HG03135 (cell line): ENCODE data around the gene DLK1.

Source experiments
- ATAC-seq: cut with Tn5 transposase; IDR thresholded peaks from one replicate; pipeline ENCODE4 v1.9.1; 2021; ENCODE audit warnings: mild to moderate bottlenecking, moderate library complexity; ENCODE audit not compliant: unreplicated experiment

The DLK1 gene

DNA sequence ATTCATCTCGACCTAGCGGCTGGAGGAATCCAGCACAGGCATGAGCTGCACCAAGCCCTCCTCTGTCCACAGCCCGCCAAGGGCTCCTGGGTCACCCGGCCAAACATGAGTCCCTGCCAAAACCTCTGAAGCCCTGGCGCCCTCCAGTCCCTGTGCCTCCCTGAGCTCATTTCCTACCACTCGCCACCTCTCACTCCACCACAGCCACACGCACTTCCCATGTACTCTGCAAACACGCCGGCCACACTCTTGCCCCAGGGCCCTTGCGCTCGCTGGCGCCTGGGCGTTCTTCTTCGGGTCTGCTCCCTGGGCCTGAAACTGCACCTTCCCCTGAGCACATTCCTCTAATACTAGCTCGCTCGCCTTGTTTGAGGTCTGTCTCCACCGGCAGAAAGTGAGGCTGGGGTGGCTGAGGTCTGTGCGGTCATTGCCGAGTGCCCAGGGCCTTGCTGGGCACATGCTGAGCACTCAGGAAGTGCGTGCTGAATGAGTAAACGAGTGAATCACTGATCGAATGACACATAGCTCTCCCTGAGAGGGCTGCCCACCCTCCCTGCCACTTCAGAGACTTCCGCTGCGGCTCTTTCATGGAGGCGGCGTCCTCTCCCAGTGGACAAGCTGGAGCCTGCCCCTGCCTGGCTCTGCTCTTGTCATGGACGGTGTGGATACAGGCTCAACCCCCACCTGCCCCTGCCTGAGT is 33.7 kb upstream of the DLK1 start:
- ATAC-seq = no peak

DNA sequence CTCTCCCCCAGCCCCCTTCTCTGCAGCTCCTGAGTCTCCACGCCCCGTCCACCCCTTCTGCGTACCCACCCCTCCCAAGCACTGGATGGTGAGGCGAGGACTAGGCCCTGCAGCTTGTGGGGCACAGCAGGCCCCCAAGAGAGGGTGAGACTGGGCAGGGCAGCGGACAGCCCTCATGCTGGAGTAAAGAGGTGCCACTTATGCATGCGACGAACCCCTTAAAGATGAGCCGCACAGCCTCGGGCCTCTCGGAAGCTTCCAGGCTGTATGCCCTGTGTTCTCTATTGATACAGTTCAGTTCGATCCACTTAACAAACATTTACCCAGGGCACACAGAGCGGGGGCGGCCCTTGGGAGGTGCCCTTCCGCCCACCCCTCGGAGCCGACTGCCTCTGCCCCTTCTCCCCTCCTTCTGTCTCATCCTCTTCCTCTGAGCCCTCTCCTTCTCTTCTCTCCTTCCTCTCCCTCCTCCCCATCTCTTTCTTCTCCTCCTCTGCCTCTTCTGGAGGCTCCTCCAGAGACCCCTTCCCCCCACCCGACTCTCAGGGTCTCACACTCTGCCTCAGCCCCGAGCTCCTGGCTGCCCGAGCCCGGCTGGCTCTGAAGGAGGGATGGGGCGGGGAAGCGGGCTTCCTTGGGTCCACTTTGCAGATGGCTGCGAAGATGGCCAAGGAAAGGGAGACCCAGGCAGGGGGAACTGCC is 32.7 kb upstream of the DLK1 start:
- ATAC-seq = no peak

DNA sequence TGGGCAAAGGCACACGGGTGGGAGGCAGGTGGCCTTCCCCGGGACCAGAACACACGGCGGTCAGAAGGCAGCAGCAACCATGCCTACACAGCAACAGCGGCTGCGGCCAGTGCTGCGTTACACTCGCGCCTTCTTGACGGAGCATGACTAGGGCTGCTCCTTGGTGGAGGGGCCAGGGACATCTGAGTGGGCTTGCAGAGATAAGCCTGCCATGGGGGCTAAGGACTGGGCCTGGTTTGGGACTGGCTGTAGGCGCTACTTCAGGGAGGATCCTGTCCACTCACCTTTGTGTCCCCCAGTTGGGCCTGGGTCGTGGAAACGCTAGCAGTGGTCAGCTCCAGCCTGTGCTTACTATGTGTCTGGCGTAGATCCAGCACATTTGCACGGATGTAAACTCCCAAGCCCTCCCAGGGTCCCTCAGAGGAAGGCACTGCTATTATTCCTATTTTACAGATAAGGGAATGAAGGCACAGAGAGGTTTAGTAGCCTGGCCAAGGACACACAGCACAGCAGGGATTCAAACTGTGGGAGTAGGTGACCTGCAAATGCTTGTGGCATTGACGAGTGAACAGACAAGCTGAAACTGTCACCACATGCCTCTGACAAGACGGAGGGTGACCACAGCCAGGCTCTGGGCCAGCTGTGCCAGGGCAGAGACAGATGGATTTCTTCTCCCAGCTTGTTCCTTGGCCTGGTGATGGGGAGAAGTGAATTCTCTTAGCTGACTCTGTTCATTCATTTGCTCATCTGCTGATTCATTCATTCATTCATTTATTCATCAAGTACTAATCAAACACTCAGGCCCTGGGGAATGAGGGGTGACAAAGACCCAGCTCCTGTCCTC is 31.9 kb upstream of the DLK1 start:
- ATAC-seq = no peak

DNA sequence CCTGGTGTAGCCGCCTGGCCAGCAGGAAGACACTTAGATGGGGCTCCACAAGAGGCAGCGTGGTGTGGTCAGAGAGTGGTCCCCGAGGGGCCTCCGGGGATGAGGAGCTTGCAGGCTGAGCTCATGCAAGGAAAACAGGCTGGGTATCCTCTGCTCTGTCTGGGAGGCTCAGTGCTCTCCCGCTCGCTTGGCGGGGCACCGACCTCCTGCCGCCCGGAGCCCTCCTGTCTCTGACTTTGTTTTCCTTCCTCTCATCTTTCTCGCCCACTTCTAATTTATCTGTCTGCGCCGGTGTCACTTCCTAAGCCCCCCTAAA is 31.3 kb upstream of the DLK1 start:
- ATAC-seq = no peak

DNA sequence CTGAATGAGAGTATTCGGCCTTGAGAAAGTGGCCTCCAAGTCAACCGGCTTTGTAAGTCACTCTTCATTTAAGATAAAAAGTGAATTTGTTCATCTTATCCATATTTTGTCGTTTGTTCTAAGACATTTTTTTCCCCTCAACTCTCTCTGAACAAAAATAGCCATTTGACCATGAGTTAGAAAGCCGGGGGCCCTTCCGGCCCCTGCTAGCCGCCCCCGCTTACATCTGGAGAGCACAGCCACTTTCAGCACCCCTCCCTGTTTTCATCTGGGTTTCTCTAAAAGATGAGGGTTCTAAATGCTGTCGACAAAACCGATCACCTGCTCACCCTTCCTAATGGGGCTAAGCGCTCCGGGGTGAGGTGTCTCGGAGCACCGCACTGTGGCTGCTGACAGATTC is 30.7 kb upstream of the DLK1 start:
- ATAC-seq = no peak

DNA sequence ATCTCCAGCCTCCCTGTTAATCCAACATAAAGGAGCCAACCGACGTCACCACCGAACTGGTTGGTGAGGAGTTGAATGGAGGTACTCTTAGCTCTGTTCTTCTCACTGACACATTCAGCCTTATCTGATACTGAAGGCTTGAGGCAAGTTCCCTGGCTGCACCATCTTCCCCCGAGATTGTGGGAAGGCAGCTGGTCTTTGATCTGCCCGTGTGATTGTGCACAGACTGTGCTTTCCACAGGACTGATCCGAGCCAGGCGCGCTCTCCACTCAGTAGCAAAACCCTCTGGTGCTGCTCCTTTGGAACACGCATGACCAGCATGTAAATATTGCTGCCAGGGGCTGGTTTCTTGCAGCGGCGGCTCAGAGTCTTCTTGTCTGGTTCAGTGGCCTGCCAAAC is 30.1 kb upstream of the DLK1 start:
- no peak for ATAC-seq

DNA sequence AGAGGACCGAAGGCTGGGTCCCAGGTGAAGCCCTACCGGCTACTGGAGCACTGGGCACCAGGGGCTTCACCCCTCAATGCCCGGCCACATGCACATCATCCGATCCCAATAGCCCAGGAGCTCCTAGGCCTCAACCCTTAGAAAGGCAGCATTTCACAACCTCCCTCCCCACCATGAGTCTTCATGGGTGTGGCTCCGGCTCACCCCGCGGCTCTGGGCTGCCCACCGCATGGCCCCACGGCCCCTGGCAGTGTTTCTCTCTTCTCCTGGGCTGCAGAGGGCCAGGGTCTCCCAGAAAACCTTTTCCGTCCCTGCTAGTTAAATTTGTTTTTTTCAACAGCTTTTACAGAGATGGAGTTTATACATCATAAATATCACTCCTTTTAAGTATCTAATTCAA is 28.6 kb upstream of the DLK1 start:
- ATAC-seq = no peak

DNA sequence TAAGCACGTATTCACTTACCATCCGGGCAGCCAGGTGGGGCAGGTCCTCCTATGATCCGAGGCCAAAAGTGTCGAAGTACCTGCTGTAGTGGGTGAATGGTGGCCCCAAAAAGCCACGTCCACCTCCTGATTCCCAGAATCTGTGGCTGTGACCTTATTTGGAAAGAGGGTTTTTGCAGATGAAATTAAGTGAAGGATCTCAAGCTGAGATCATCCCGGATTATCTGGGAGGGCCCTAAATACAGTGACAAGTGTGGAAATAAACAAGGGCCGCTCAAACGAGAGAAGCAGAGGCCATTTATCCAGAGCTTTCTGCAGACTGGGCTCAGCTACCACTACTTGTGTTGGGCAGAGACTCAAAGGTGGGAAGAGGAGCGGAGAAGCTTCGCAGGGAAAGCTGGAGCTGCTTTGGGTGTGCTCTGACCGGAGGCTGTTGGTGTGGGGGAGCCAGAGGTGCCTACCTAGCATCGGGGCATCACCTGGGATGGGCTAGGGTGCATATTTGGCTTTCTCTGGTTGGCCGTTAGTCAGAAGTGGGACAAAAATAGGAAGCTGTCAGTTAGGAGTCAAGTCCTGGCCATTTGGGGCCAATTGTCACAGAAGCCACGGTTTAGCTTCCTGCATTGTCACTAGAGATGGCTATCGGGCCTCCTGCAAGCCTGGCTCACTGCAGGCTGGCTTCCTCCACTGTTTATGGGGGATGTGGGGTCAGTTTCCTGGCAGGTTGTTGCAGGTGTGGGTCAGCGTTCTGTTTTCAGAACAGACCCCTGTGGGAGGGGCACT is 27.8 kb upstream of the DLK1 start:
- no peak for ATAC-seq

DNA sequence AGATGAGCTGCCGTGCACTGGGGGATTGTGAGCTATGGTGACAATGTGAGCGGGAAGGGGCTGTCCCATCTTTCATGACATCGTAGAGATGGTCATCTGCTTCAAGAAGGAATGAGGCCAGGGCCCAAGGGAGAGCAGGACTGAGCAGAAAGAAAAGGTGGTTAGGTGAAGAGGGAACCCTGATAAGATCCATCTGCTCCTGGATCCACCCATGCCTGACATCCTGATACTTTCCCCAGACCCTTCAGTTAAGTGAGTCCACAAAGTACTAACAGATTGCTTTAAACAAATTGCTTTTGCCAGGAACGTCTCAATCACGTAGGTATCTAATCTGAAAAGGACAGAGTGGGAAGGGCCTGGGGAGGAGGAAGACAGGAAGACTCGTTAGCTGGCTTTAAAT is 25.4 kb upstream of the DLK1 start:
- ATAC-seq = no peak

DNA sequence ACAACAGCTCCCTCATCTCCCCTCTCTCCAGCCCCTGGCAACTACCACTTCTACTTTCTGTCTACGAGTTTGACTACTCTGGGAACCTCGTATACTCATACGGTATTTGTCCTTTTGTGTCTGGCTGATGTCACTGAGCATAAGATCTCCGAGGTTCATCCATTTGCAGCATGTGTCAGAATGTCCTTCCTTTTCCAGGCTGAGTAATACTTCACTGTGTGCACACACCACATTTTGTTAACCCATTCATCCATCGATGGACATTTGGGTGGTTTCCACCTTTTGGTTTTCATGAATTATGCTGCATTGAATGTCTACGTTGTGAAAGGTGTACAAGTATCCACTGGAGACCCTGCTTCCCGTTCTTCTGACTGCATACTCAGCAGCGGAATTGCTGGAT is 24.1 kb upstream of the DLK1 start:
- no peak for ATAC-seq

DNA sequence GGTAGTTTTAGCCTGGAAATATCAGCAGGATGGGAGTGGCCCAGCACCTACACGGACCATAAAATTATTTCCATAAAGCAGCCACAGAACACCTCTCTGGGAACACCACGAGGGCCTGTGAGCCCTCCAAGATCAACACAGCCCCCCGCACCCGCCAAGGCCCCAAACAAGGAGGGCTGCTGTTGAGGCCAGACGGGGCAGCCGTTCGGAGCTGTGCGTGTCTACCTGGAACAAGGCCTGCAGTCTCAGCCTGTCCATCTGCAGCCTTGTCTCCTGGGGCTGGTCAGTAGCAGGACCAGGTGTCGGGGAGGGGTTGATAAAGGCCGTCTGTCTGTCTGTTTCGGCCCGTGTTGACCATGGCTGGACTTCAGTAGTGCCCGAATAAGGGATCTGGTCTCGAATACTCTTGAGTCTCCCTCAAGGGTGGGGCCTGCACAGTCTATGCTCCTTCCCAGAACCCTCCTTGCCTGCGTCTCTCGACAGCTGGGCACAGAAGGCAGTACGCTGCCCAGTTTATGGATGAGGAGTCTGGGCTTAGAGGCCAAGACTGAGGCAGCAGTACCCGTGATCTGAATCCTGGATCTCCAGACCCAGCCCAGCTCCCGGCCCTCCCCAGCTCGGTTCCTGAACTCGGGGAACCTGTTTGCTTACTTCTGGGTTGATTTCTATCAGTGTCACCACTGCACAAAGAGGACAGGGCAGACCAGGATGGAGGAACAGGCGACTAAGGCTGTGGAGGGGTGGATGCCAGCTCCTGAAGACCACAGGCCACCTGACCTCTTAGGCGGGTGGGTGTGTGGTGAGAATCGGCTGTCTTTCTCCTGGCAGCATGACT is 23.1 kb upstream of the DLK1 start:
- ATAC-seq = no peak

DNA sequence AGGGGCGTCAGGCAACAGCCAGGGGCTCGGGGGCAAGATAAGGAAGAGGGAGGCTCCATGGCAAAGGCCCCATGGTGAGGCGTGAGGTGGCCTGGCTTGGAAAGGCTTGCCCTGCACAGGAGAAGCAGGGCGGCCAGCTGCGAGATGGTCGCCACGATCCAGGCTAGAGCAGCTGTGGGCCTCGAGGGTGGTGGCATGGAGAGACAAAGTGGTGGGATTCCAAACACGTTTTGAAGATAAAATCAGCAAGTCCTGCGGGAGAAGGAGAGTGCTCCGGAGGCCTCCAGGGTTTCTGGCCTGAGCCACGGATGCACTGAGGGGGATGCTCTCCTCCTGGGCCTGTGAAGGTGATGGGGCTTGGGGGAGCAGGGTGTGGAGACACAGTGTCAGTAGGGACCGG is 20.5 kb upstream of the DLK1 start:
- ATAC-seq = no peak

DNA sequence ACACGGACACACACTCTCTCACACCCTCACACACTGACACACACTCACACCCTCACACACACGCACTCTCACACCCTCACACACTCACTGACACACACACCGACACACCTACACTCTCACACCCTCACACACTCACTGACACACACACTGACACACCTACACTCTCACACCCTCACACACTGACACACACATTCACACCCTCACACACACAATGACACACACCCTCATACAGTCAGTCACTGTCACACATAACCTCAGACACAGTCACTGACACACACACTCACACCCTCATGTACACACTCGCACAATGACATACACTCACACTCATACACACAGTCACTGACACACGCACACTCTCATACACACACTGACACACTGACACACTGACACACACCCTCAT is 19.8 kb upstream of the DLK1 start:
- ATAC-seq = no peak

DNA sequence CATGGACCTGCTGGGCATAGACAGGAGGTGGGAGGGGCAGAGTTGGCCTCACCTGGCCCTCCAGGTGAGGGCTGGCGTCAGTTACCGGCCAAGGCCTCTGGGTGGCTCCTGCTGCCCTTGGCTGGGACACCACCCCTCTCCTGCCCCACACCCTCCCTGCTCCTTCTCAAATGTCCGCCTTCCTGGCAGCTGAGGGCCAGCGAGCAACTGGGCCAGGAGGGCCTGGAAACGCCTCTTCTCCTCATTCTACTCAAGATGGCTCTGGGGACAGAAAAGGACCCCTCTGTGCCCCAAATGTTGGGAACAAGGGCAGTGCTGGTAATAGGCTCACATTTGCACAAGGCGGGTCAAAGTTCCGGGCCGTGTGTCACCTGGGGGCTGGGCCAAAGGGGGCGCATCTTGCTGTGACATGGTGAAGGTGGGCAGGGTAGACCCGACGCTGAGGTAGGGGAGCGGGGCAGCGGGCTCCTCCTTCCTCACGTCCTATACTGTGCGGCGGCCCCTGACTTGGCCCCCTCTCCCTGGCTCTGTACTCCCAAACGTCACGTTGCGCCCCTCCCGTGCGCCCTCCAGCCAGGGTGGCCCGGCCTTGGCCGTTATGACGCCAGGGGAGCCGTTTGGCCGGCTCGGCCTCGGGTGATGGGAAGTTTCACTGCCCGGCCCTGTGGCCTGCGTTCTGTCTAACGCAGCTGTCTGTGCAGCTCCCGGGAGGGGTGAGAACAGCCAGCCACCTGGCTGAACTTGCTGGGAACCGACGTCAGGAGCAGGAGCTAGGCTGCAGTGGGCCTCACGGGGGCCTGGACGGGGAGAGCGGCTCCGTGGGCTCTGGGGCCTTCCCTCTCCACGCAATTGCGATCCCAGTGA is 18.0 kb upstream of the DLK1 start:
- ATAC-seq = no peak

DNA sequence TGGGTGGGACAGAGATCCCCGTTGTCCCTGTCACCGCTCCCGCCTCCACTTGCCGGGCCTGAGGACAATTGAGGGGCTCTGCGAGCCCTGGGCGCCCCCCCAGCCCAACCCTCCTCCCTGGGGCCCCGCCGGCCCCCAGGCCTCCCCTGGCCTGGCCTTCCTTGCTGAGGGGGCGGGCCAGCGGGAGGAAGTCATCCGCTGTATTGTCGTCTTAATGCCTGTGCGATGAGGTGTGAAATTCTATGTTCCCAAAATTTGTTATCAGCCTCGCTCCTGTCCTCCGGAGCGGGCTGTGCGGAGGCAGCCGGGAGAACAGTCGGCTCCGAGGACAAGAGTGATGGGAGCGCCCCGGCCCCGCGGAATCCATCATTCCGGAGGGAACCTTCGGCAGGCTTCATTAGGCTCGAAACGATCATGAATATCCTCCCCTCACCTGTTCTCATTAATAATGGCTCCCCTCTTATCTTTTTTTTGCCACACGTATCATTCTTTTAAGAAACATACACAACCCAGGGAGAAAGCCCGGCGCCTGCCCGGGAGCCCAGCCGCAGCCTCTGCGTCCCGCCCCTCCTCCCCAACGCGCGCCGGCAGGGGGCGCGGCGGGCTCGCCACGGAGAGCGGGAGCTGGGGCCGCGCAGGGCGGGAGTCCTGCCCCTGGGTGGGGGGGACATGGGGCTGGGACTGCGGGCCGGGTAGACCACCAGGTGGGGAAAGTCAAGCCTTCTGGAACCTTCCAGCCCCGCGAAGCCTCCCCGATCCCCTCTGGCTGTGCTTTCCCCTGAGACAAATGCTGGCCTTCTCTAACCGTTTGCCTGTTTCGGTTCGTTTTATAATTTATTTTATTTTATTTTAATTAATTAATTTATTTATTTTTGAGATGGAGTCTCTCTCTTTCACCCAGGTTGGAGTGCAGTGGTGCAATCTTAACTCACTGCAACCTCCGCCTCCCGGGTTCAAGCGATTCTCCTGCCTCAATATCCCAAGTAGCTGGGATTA is 17.1 kb upstream of the DLK1 start:
- no peak for ATAC-seq

DNA sequence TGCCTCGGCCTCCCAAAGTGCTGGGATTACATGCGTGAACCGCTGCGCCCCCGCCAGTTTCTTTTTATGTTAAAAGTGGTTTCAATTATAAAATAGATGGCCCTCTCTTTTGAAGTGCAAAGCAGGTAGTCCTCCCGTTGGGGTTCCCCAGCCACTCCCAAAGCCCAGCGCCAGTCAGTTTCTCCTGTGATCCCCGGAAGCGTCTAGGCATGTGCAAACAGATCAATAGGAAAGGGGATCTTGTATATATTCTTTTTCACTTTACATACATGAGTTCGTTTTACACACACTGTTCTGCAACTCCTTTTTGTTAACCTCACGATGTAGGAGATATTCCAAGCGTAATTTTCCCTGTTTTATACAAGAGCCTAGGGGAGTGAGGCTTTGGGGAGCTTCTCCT is 16.3 kb upstream of the DLK1 start:
- no peak for ATAC-seq

DNA sequence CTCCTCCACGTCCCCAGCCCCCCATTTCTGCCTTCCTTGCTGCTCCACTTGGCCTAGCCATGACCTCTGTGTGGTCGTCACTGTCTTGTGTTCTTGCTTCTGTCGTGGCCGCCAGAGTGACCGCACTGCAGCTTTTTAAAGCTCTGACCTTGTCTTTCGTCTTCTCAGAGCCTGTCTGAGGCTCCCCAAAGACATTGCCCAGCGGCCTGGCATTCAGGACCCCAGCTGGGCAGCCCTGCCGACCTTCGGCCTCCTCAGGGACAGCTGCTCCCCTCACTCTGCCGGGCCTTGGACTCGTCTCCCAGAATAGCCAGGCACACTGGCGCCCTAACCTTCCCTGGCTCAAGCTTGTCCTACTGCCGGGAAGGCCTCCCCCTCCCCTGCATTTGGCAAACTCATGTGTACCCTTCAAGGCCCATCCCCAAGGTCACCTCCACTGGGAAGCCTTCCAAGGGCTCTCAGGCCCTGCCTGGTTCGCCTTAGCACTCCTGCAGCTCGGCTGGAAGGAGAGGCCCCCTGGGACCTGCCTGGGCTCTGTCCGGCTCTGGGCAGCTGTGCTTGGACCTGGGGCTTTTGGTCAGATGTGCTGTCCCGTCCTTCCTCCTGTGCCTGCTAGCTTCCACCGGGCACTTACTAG is 15.7 kb upstream of the DLK1 start:
- no peak for ATAC-seq

DNA sequence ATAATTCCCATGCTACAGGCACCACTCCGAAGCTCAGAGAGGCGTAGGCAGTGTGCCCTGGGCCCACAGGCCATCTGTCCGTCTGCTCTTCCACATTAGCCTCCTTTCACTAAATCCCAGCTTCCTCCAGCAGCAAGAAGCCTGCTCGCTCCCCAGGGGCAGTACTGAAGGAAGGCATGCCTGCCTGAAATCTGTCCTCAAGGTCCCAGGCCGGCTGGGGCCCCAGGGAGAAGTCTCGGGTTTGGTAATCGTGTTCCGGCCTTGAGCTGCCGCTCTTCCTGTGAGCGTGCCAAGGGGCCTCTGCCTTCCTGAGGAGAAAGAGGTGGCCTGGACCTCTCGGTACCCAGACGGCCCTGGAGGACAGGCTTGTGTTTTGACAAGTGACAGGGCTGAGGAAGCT is 15.2 kb upstream of the DLK1 start:
- ATAC-seq = no peak
